ENCODE results near the gene SLC13A5.

DNA sequence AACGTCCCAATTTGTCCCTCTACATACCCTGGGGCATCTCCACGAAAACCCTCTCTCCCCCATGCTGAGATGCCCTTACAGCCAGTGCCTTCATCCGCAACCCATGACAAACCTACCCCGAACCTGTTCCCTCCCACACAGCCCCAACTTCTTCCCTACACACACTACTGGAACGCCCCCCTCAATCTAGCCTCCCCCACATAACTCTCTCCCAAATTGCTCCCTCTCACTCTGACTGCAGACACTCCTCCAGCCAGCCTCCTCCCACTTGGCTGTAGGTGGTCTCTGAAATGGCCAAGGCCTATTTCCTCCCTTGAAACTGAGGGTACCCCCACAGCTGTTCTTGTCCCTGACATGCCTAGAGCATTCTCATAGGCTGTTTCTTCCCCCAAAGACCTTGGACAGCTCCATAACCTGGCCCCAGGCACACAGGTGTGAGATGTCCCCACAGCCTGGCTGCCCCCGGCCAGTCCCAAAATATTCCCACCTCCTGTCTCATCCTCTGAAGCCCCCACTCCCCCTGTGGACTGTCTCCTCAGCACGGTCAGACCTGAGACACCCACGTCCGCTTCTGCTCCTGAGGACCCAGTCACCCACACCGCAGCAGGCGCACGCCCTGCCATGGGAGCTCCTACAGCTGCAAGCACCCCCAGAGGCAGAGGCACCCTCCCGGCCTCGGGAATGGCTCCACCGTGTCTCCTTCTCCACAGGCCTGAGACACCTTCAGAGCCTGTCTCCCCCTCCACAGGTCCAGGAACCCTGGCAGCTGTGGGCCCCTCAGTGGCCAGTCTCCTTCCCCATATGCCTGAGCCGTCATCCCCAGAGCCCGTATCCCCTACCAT lies 76.3 kb downstream of the SLC13A5 start:
- TF ChIP-seq, protein P1, sequence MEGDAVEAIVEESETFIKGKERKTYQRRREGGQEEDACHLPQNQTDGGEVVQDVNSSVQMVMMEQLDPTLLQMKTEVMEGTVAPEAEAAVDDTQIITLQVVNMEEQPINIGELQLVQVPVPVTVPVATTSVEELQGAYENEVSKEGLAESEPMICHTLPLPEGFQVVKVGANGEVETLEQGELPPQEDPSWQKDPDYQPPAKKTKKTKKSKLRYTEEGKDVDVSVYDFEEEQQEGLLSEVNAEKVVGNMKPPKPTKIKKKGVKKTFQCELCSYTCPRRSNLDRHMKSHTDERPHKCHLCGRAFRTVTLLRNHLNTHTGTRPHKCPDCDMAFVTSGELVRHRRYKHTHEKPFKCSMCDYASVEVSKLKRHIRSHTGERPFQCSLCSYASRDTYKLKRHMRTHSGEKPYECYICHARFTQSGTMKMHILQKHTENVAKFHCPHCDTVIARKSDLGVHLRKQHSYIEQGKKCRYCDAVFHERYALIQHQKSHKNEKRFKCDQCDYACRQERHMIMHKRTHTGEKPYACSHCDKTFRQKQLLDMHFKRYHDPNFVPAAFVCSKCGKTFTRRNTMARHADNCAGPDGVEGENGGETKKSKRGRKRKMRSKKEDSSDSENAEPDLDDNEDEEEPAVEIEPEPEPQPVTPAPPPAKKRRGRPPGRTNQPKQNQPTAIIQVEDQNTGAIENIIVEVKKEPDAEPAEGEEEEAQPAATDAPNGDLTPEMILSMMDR (IDR thresholded peaks at IDR 0.05; ENCODE audit: low read depth, low read length, poor library complexity, severe bottlenecking), result no peak
- no peak for TF ChIP-seq EZH2phosphoT487 (IDR thresholded peaks at IDR 0.05; ENCODE audit: borderline replicate concordance, low read length)
